Activated naive CD4-positive, alpha-beta T cell treated with anti-CD3 and anti-CD28 coated beads, Interleukin-2, amount 50 U/mL, for 16 hours (primary cell): ENCODE data around the gene CXXC5.
"Not testable (repeated sequence)": the region's sequence is repeated elsewhere in the genome, so short reads cannot be mapped to it uniquely, and the experiment has no call there.

Experiments used
- DNase-seq: peaks from one replicate; pipeline ENCODE4 v3.0.0-alpha.2; 2020

CXXC5 gene

GRCh38 chr5:139719970-139720369 is 71.8 kb downstream of the CXXC5 start:
- DNase-seq = not testable (repeated sequence)

DNA sequence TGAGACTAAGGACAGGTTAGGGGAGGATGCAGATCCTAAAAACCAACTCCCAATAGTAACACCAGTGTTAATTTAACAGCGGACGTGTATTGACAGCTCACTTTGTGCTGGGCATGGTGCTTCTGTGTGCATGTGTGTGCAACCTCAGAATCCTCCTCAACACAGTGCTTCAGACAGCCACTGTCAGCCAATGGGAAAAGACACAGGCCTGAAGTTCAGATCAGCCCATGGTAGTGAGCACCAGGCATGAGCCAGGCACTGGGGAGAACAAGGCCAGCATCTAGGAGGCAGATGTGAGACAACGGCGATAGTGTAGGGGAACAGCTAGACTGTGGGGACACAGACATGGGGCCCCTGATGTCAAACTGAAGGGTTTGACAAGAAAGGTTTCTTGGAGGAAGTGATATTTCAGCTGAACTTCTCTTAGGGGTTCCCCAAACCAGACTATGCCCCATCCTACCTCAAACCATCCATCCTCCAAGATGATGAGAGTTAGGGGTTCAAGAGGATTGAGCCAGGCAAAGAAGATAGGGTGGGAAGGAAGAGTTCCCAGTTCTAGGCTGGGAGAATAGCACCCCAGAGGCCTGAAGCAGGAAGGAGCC is 75.9 kb downstream of the CXXC5 start:
- DNase-seq = no peak

- DNase-seq = no peak
Measured at GRCh38 chr5:139725073-139725830, 77.1 kb downstream of the CXXC5 start.

GRCh38 chr5:139726248-139726647 is 78.1 kb downstream of the CXXC5 start:
- no peak for DNase-seq

DNA sequence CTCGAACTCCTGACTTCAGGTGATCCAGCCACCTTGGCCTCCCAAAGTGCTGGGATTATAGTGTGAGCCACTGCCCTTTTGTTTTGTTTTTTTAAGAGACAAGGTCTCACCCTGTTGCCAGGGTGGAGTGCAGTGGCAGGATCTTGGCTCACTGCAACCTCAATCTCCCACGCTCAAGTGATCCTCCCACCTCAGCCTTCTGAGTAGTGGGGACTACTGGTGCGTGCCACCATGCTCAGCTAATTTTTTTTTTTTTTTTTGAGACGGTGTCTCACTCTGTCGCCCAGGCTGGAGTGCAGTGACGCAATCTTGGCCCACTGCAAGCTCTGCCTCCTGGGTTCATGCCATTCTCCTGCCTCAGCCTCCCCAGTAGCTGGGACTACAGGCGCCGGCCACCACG is 79.5 kb downstream of the CXXC5 start:
- not testable (repeated sequence) for DNase-seq

GRCh38 chr5:139731281-139731680 is 83.1 kb downstream of the CXXC5 start:
- no peak for DNase-seq

DNA sequence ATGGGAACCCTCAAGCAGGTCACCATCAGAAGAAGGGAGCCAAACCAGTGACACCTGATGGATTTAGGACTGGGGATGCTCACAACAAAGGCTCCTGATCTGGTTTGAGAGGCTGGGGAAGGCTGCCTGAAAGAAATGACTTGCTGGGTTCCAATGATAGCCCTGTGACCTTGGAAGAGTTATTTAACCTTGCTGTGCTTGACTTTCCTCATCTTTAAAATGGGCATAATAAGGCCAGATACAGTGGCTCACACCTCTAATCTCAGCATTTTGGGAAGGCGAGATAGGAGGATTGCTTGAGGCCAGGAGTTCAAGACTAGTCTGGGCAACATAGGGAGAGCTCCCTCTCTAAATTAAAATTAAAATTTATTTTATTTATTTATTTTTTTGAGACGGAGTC is 83.9 kb downstream of the CXXC5 start:
- DNase-seq = no peak

GRCh38 chr5:139733010-139733688 is 85.0 kb downstream of the CXXC5 start:
- no peak for DNase-seq
